ENCODE results near the gene USP25.
A peak's percentile ranks its signal among the peaks of the same experiment; 100 is the strongest.

GRCh38 chr21:15896501-15896900 is 166.7 kb downstream of the USP25 start:
- TF ChIP-seq POLR2A (IDR thresholded peaks at IDR 0.05; ENCODE audit: control extremely low read depth in 1 of 2, low read depth in 2 of 2, low read length in 2 of 2) = no peak
- no peak for TF ChIP-seq RXRA (IDR thresholded peaks at IDR 0.05; ENCODE audit: insufficient read depth, low read depth, low read length)
- TF ChIP-seq EGR1 (IDR thresholded peaks at IDR 0.05; ENCODE audit: borderline replicate concordance, low read depth, low read length) = no peak
- TF ChIP-seq, protein P1, sequence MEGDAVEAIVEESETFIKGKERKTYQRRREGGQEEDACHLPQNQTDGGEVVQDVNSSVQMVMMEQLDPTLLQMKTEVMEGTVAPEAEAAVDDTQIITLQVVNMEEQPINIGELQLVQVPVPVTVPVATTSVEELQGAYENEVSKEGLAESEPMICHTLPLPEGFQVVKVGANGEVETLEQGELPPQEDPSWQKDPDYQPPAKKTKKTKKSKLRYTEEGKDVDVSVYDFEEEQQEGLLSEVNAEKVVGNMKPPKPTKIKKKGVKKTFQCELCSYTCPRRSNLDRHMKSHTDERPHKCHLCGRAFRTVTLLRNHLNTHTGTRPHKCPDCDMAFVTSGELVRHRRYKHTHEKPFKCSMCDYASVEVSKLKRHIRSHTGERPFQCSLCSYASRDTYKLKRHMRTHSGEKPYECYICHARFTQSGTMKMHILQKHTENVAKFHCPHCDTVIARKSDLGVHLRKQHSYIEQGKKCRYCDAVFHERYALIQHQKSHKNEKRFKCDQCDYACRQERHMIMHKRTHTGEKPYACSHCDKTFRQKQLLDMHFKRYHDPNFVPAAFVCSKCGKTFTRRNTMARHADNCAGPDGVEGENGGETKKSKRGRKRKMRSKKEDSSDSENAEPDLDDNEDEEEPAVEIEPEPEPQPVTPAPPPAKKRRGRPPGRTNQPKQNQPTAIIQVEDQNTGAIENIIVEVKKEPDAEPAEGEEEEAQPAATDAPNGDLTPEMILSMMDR (IDR thresholded peaks at IDR 0.05; ENCODE audit: control extremely low read depth in 1 of 3, insufficient read depth in 1 of 3, low read depth in 1 of 3, low read length in 3 of 3) = no peak
- no peak for TF ChIP-seq YY1 (IDR thresholded peaks at IDR 0.05; ENCODE audit: low read depth, low read length)
- no peak for TF ChIP-seq BACH1 (IDR thresholded peaks at IDR 0.05; ENCODE audit: low read length)
- TF ChIP-seq, protein P2, sequence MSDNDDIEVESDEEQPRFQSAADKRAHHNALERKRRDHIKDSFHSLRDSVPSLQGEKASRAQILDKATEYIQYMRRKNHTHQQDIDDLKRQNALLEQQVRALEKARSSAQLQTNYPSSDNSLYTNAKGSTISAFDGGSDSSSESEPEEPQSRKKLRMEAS (IDR thresholded peaks at IDR 0.05) = peak; percentile 52; the same call in 1 of the 2 replicates
- TF ChIP-seq SP2 (IDR thresholded peaks at IDR 0.05; ENCODE audit: low read length) = no peak
- TF ChIP-seq BRCA1 (IDR thresholded peaks at IDR 0.05; ENCODE audit: low read depth, low read length) = no peak
- TF ChIP-seq SAP30 (IDR thresholded peaks at IDR 0.05; ENCODE audit: insufficient read depth, insufficient replicate concordance, low read length) = no peak
- TF ChIP-seq, protein P3, sequence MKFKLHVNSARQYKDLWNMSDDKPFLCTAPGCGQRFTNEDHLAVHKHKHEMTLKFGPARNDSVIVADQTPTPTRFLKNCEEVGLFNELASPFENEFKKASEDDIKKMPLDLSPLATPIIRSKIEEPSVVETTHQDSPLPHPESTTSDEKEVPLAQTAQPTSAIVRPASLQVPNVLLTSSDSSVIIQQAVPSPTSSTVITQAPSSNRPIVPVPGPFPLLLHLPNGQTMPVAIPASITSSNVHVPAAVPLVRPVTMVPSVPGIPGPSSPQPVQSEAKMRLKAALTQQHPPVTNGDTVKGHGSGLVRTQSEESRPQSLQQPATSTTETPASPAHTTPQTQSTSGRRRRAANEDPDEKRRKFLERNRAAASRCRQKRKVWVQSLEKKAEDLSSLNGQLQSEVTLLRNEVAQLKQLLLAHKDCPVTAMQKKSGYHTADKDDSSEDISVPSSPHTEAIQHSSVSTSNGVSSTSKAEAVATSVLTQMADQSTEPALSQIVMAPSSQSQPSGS (IDR thresholded peaks at IDR 0.05; ENCODE audit: low read length) = no peak
- TF ChIP-seq SIX5 (IDR thresholded peaks at IDR 0.05; ENCODE audit: low read depth, low read length) = no peak
- TF ChIP-seq ZNF274 (IDR thresholded peaks at IDR 0.05; ENCODE audit: borderline replicate concordance, extremely low read depth, low read length) = no peak
- TF ChIP-seq SIN3A (conservative IDR thresholded peaks at IDR 0.05 in 1 of 2, IDR thresholded peaks at IDR 0.05 in 1 of 2; ENCODE audit: low read depth in 1 of 2, low read length in 2 of 2) = no peak

Data from H1 (cell line).